Thoracic aorta (tissue), 2 donors: ENCODE measurements around the gene MEIOB. TPM values are rescaled to one million over a fixed set of nuclear protein-coding genes. Genes with fewer than 3 reads are reported as not detected.

ENCODE experiments used
- ATAC-seq: fragments of 150-250 bp; one replicate; pipeline ENCODE4 v1.8.0; 2017; ENCODE audit warnings: low read depth; ENCODE audit not compliant: insufficient number of reproducible peaks, low FRiP score
- DNase-seq: peaks from one replicate; pipeline ENCODE4 v3.0.0-alpha.2; 2020; ENCODE audit warnings: low spot score
- H3K27ac ChIP-seq, 2 donors: fragments of 200-600 bp; sonication (generic); 1 replicate in 1 of 2; 2 replicates in 1 of 2; pipeline ENCODE4 v1.5.1; 2016; ENCODE audit warnings: mild to moderate bottlenecking in 2 of 2, moderate library complexity in 2 of 2
- H3K27me3 ChIP-seq: fragments of 200-600 bp; sonication (generic); replicated peaks from 2 replicates; pipeline ENCODE4 v1.6.0; 2016; ENCODE audit warnings: mild to moderate bottlenecking; ENCODE audit not compliant: insufficient read depth
- H3K36me3 ChIP-seq: fragments of 200-600 bp; sonication (generic); one replicate; pipeline ENCODE4 v1.5.1; 2016
- H3K4me1 ChIP-seq, 2 donors: fragments of 200-600 bp; sonication (generic); 1 replicate in 1 of 2; 2 replicates in 1 of 2; pipeline versions ENCODE4 v1.5.1 to v1.6.0; 2016; ENCODE audit warnings: low read depth in 2 of 2, mild to moderate bottlenecking in 1 of 2; ENCODE audit not compliant: control insufficient read depth in 1 of 2
- H3K4me3 ChIP-seq: fragments of 200-600 bp; sonication (generic); 2 replicates; pipeline ENCODE4 v1.5.1; 2016; ENCODE audit warnings: mild to moderate bottlenecking
- H3K9me3 ChIP-seq: fragments of 200-600 bp; sonication (generic); 2 replicates; pipeline ENCODE4 v1.5.1; 2016
- CTCF ChIP-seq: fragments of 200-600 bp; sonication (generic); IDR thresholded peaks from one replicate; pipeline ENCODE4 v1.5.1; 2019; ENCODE audit warnings: antibody characterized with exemption
- total RNA-seq, 2 donors: library from RNA; depleted of rRNA; stranded (reverse); fragments of >200 nt; gene quantifications; one replicate each; pipeline versions ENCODE4 v1.1.0 to v1.2.3, GENCODE V29; 2016

MEIOB gene
- total RNA-seq, 2 donors from 2014 or later = not detected

GRCh38 chr16:1820096-1820945 lies 51.6 kb downstream of the MEIOB start:
- no peak overlapping the region for H3K4me3 ChIP-seq
- H3K9me3 ChIP-seq = no peaks in the 10 kb centered on the region
- H3K27ac ChIP-seq = no peak overlapping the region
- ATAC-seq (no peak), DNase-seq (no peak)
- peaks cover 61% of the 10 kb centered on the region for H3K36me3 ChIP-seq
- H3K4me1 ChIP-seq = peaks cover 3 to 17% of the 10 kb centered on the region in 2 donors
- no peak for TF ChIP-seq CTCF
- no peaks in the 10 kb centered on the region for H3K27me3 ChIP-seq

DNA sequence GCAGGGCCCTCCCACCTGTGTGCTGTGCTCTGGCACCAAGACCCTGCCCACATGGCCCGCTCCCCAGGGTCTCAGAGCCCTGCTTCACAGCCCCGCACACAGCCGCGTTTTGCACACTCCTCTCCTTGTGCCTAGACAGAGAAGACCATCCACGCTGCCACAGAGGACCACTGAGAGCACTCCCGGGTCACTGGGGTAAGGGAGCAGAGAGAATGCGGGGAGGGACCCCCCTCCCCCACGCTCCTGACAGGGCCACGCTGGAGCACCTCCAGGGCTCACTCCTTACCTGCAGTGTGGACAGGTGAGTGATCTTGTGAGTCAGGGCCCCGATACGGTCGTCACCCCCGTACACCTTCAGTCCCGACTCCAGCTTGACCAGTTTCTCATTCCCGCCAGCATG lies 52.4 kb downstream of the MEIOB start:
- no peak for ATAC-seq

GRCh38 chr16:1818873-1819525 lies 53.0 kb downstream of the MEIOB start:
- Histone ChIP-seq H3K36me3 (peaks cover 61% of the 10 kb centered on the region), H3K4me3 (no peak overlapping the region), H3K27ac (no peak overlapping the region), H3K4me1 (peaks cover 0 to 4% of the 10 kb centered on the region in 2 donors), H3K27me3 (no peaks in the 10 kb centered on the region), H3K9me3 (no peaks in the 10 kb centered on the region)
- no peak for TF ChIP-seq CTCF
- DNase-seq = no peak
- ATAC-seq = no peak

More for the DNA sequence above, 52.4 kb downstream of the MEIOB start:
- Histone ChIP-seq H3K9me3 (no peaks in the 10 kb centered on the region), H3K4me1 (peaks cover 0 to 10% of the 10 kb centered on the region in 2 donors), H3K4me3 (no peak overlapping the region), H3K27ac (no peak overlapping the region), H3K36me3 (peaks cover 61% of the 10 kb centered on the region), H3K27me3 (no peaks in the 10 kb centered on the region)
- no peak for DNase-seq
- no peak for TF ChIP-seq CTCF

DNA sequence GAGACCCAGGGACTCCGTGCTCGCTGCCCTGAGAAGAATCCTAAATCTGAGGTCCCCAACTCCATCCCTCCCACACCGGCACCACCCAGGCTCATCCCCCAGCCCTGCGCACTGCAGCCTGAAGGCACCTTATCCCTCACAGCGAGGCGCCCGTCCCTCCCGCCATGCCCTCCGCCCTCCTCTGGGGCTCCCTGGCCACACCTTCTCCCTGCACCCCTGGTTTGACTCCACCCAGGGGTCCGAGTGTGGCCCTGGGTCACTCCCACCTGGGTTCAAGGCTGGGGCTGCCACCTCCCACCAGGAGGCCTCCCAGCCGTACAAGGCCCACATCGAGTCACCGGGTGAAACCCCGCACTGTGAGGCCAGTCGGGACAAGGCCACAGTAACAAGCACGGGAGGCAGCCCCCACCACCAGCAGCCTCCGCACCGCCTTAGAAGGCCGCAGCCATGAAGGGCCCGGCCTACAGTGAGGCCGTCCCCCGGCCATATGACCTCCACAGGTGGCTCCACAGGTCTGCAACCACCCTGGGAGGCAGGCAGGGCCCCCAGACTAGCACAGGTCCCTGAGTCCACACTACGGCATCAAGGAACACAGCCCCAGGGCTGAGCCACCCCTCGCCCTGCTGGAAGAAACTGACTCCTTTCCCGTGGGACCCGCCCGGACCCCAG lies 53.6 kb downstream of the MEIOB start:
- H3K4me3 ChIP-seq = no peak overlapping the region
- no peak overlapping the region for H3K27ac ChIP-seq
- no peak for ATAC-seq
- no peak for TF ChIP-seq CTCF
- H3K27me3 ChIP-seq = no peaks in the 10 kb centered on the region
- H3K9me3 ChIP-seq = no peaks in the 10 kb centered on the region
- no peak for DNase-seq
- H3K36me3 ChIP-seq = peaks cover 66% of the 10 kb centered on the region
- no peaks in the 10 kb centered on the region for H3K4me1 ChIP-seq

DNA sequence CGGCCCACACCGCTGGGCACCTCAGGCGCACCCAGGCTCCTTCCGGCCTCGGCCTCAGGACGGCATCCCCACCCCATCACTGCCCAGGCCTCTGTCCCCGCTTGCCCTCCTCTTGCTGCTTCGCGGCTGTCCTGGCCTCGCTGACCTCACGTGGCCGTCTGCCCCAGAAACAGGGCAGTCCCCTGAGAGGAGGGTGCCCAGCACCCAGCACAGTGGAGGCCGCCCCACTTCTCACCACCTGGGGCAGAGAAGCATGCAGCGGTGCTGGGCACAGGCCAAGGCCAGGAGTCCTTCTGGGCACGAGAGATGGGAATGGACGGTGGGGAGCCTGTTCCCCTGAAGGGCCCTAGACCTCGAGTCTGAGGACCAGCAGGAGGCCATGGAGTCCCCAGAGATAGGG lies 54.2 kb downstream of the MEIOB start:
- no peaks in the 10 kb centered on the region for H3K27me3 ChIP-seq
- peaks cover 65% of the 10 kb centered on the region for H3K36me3 ChIP-seq
- no peak for TF ChIP-seq CTCF
- no peak for ATAC-seq
- DNase-seq = no peak
- H3K4me1 ChIP-seq = no peaks in the 10 kb centered on the region
- H3K4me3 ChIP-seq = no peak overlapping the region
- H3K27ac ChIP-seq = no peak overlapping the region
- no peaks in the 10 kb centered on the region for H3K9me3 ChIP-seq
